ENCODE results near the gene CCHCR1.

CCHCR1 gene

DNA sequence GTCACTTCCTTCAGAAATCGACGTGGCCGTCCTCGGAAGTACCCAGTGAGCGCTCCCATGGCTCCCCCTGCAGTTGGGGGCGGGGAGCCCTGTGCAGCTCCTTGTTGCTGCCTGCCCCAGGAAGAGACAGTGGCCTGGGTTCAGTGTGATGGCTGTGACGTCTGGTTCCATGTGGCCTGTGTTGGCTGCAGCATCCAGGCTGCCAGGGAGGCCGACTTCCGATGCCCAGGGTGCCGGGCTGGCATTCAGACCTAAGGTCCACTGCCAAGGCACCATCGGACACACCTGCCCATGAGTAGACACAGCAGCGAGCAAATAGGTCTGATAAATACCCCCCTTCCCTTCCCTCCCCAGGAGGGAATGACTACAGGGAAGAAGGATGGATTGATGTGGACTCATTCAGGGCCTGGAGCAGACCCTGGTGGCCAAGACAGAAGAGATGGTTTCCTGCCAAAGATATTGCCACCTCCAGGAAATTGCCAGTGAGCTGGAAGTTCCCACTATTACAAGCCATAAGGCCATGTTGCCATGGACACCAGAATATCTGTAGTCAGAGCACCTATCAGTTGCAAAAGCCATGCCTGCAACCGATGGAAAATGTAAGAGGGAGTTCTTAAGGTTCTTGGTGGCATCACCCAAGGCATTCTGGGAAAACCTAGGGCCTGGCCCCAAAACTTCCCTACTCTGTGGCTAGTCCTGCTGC is 5.0 kb upstream of the CCHCR1 start:
- DNase-seq: no peak

DNA sequence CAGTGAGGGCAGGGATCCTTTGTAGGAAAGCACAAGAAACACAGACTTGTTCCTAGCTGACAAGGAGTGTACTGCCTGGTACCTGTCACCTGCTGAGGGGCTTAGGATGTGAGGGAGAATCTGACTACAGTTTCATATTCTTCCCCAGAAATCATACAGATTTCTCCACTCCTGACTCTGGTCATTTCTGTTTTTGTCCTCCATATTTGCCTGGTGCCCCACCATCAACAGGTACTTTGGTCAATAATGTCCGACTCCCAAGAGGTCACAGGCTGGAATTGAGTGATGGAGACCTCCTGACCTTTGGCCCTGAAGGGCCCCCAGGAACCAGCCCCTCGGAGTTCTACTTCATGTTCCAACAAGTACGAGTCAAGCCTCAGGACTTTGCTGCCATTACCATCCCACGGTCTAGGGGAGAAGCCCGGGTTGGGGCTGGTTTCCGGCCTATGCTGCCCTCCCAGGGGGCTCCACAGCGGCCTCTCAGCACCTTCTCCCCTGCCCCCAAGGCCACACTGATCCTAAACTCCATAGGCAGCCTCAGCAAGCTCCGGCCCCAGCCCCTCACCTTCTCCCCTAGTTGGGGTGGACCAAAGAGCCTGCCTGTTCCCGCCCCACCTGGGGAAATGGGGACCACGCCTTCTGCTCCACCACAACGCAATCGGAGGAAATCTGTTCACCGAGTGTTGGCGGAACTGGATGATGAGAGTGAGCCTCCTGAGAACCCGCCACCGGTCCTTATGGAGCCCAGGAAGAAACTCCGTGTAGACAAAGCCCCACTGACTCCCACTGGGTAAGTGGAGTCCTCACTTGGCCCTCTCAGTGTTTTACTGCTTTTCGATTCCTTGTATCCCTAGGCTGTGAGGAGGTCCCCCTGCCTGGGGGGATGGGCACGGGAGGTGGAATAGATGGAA is 3.9 kb upstream of the CCHCR1 start:
- DNase-seq: no peak

DNA sequence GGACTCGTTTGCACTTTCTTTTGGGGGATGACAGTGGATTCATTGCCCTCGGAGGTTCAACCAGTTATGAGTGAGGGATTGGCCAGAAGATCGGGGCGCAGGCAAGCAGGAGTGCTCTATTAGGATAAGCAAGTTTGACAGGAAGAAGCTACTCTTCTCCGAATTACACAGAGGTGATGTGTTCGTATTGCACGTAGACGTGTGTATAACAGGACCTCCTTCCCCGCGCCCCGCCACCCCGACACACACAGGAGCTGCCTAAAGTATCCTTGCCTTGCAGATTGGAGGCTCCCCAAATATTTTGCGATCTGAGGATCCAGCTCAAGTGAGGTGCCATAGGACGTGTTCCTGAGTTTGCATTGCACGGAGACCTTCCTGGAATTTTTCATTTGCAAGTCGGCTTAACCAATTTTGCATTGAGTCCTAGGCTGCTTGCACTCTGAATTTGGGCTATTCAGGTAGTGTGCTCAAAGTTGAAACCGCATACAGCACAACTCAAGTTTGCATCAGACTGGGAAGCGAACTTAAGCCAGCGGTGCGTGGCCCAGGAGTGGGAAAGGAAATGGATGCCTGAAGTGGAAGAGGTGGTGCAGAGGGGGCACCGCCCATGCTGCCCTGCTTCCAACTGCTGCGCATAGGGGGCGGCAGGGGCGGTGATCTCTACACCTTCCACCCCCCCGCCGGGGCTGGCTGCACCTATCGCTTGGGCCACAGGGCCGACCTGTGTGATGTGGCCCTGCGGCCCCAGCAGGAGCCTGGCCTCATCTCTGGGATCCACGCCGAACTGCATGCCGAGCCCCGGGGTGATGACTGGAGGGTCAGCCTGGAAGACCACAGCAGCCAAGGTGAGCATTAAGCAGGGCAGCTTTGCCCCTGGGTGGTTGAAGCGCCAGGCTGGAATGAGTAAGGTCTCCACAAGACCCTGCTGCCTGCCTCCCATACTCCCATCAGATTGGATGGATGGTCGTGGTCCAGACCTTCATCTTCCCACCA is 1.6 kb upstream of the CCHCR1 start:
- no peak for DNase-seq

DNA sequence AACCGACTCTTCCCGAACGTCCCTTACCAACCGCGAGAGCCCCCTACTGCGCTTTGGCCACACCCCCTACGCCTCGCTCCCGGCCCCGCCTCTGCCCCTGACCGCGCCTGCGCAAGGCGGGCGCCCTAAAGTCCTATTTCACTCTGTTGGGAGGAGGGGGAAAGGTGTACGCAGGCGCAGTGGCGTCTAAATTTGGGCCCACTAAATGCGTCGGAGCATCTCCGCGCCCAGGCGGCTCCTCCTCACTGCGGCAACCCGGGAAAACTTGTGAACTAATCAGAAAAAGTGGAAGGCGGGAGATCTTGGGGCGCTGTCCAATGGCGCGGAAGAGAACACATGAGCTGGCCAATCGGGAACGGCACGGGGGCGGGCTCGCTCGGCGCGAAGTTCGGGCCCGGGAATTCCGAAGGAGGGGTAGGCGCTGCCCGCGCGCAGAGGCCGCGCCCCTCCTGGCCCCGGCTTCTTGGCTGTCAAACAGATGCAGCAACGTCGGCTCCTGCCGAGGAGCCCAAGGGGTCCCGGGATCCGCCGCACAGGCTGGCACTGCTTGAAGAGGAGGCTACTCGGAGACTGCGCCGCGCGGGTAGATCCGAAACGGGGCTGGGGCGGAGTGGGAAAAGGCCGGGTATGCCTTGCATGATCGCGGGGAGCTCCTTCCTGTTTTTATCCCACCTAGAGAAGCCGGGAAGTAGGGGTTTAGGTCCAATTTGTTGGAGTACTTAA is 699 bp upstream of the CCHCR1 start, which contains the start of gene TCF19:
Gene TCF19, plus strand, starts transcription at position 450 of the 723 bp plus-strand sequence. CDS start 881 bp downstream, outside the sequence.
- peak; percentile 99 for DNase-seq

DNA sequence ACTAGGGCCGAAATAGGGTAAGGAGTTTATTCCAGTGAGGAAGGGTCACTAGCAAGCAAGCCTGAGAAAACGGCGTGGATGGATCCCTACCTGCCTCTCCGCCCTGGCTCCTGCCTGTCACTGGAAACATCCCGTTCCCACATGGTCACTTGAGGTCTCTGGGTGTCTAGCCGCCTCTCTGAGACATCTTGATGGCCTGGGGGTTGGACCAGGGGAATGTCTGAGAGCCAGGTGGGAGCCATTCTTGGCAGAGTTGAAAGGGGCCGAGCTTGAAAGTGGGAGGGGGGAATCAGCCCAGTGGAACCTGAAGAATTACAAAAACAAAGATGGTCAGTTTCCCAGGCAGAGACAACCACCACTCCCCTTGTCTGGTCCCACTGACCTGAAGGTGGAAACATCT is 961 bp downstream of the CCHCR1 start:
- DNase-seq: no peak

DNA sequence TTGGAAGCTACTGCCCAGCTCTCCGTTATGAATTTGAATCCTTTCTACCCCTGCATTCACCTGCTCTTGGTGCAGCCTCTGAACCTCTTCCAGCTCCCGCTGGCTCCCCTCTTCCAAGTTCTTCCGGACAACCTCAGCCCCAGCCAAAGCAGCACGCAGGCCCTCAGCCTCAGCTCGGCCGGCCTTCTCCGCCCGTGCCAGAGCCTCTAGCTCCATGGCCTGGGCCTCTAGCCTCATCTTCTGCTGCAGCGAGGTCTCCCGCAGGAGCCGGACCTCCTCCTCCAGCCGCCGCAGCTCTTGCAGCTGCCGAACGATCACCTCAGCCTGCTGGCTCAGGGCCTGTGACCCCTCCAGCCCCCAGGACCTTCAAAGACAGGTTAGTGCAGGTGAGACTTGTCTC is 3.2 kb downstream of the CCHCR1 start:
- DNase-seq: no peak

DNA sequence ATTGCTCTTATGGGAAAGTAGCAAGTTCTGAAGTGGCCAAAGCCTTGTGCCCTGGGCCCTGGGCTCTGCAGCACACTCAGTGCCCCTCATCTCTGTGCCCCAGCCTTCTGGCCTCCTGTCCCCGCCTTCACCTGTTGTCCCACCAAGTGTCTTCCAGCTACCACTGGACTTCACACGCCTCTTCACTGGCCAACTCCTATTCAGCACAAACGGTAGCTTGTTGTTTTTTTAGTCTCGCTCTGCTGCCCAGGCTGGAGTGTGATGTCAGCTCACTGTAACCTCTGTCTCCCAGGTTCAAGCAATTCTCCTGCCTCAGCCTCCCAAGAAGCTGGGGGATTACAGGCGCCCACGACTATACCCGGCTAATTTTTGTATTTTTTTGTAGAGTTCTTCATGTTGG is 4.8 kb downstream of the CCHCR1 start:
- no peak for DNase-seq

DNA sequence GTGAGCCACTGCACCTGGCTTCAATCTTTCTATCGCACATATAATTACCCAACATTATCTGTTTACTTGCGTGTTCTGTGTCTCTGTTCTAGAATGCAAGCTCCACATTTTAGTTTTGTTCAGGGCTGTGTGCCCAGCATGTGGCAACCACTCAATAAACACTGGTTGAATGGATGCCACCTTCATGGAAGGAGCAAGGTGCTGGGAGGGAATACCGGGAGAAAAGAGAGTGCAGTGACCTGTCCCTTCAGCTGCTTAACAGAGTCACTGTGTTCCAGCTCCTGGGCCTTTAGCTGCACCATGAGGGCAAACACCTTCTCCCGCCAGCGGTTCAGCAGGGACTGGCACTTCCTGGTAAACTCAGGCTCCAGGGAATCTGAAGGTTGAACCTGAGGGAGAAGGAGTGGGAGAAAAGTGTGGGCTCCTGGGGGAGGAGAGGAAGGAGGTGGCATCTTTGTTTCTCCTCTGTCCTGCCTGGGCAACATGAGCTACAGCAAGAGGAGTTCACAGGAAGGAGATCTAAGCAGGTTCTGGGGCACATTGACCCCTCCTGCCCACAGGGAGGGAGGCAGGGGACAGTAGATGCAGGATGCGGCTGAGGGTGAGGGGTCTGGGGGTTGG is 7.7 kb downstream of the CCHCR1 start:
- no peak for DNase-seq

DNA sequence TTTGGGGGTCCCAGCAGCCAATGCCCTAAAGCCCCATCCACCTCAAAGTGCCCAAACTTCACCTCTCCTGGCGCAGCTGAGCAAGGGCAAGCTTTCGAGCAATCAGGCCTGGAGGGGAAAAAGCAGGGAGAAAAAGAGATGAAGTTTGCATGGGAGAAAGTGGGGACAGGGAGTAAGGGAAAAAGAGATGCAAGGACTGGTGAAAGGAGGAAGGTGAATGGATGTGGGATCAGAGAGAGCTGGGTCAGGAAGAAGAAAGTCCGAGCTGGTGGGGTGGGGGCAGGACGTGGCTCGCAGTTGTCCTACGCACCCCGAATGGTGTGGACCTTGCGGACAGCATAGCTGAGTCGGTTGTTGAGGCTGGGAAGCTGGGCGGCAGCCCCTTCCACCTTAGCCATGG is 12.2 kb downstream of the CCHCR1 start:
- DNase-seq: no peak

DNA sequence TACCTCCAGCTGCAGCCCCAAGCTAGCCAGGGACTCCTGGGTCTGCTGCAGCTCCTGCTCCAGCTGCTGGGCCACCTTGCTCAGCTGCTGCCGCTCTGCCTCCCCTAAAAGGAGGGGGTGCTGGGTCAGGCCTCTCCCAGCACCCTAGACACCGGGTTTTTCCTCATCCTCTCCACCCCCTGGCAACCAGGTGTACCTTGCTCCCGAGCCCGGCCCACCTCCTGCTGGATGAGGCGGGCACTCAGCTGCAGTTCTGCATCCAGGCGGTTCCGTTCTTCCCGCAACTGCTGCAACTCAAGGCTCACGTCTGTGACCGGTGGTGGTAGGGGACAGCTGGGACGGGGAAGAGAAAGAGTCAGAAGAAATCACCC is 12.6 kb downstream of the CCHCR1 start:
- DNase-seq: no peak

DNA sequence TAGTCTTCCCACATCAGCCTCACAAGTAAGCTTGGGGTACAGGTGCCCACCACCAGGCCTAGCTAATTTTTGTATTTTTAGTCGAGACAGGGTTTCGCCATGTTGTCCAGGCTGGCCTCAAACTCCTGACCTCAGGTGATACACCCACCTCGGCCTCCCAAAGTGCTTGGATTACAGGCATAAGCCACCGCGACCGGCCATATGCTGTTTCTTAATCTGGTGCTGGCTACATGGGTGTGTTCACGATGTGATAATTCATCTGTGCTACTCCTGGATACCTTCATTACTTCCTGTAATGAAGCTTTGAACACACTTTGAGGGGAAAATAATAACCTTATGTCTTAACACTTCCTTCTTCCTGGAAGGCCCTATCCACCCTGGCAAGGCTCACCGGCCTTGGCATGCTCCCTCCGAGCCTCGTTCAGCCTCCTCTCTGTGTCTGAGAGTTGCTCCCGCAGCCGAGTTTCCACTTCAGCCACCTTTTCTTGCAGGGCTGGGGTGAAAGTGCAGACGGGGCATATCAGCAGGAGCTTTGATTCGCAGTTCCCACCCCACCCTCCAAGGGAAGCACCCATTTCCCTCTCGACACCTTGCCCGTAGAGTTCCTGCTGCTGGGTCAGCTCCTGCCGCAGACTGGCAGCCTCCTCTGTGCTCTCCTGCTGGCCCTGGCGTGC is 13.2 kb downstream of the CCHCR1 start:
- DNase-seq: no peak

DNA sequence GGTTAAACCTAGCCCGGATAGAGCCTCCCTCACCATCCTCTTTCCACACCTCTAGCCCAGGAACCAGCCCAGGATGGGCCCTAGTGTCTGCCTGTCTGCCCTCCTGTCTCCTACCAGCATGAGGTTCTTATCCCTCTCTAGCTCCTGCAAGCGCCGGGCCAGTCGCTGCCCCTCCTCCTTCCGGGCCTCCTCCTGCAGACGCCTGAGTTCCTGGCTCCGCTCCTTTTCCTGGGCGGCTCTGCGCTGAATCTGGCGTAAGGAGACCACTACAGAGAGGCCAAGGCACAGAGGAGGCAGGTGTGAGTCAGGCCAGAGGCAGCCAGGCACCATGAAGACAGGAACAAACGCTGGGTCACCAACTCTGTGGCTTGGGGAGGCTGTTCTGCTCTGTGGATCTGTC is 14.5 kb downstream of the CCHCR1 start:
- DNase-seq: peak; percentile 82

DNA sequence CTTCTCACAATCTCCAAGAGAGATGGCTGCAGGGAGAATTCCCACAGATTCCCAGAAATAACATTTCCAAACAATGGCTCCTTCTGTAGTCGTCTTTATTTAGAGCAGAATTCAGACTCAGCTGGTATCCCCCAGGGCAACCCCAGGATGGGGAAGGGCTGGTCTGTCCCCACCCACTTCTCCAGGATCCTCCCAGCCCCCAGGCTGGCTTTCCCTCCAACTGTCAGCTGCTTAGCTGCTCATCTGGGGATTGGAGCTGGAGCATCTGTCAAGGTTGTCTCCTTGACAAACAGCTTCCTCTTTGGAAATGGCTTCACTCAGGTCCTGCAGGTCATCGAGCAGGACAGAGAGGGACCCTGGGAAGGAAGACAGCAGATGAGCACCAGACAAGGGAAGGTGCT is 15.2 kb downstream of the CCHCR1 start:
- DNase-seq: no peak

DNA sequence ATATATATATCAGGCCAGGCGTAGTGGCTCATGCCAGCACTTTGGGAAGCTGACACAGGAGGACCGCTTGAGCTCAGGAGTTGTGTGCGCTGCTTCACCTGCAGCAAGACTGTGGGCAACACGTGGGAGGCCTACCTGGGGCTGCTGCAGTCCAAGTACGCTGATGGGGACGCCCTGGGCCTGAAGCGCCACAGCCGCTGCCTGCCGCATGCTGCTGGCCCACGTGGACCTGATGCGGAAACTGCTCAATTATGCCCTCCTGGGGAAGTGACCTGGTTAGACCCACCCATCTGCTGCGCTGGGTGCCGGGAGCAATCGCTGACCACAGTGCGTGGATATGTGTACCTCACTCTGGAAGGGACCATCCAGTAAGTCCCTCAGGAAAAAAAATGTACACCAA is 17.0 kb downstream of the CCHCR1 start:
- no peak for DNase-seq

DNA sequence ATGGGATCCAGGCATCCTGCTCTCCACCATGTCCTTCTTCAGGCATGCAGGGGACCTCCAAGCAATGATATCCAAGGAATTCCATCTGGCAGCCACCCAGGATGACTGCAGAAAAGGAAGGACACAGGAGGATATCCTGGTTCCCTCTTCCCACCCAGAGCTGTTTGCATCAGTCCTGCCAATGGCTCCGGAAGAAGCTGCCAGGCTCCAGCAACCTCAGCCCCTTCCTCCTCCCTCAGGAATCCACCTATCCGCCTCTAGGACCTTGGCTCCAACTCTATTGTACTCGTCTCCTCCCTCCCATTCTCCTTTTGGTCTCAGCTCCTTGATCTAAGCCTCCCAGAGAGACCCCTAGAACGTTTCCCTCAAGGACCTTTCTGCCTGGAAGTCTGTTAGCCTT is 18.0 kb downstream of the CCHCR1 start:
- DNase-seq: peak; percentile 88

DNA sequence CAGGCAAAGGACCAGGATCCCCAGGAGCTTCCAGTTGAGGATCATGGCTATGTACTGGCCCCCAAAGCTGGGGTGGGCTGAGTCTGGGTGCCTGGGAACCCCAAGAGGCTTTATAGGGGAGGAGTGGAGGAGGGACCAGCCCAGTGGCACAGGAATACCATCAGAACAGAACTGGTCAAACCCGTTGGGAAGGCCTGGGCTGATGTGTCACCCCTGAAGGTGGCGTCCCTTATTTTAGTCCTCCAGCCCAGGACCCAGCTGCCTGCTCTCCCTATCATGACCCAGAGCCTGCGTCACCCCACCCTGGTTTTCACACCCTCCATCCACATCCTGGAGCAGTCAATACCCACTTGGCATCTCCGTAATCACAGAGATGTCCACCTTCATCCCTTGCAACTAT is 18.6 kb downstream of the CCHCR1 start, which contains the start of gene PSORS1C2:
Gene PSORS1C2, minus strand, starts transcription at position 85 of the 400 bp plus-strand sequence. Its CDS starts 40 bp downstream, at position 45.
- no peak for DNase-seq

DNA sequence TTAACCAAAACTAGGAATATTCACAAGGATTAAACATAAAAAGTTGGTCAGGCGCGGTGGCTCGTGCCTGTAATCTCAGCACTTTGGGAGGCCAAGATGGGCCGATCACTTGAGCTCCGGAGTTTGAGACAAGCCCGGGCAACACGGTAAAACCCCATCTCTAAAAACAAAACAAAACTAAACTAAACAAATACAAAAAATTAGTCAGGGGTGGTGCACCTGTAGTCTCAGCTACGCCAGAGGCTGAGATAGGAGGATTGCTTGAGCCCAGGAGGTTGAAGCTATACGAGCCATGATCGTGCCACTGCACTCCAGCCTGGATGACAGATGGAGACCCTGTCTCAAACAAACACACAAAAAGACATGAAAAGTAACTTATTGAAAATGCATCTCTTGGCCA is 21.9 kb downstream of the CCHCR1 start:
- DNase-seq: no peak

DNA sequence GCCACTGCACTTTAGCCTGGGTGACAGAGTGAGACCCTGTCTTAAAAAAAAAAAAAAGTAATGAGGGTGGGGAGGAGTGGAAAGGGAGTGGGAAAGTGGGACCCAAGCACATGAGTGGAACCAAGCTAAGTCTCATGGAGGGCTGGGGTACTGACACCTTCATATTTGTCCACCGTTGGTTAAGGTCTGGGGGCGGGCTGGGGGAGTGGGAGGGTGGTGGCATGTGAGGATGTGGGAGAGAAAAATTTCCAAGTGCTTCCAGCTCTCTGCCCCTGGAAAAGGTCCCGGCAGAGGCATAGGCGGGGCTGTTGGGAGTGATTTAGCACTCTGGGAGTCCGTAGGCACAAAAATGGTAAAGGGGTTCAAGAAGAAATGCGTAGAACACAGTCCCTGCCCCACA is 24.8 kb downstream of the CCHCR1 start:
- no peak for DNase-seq

DNA sequence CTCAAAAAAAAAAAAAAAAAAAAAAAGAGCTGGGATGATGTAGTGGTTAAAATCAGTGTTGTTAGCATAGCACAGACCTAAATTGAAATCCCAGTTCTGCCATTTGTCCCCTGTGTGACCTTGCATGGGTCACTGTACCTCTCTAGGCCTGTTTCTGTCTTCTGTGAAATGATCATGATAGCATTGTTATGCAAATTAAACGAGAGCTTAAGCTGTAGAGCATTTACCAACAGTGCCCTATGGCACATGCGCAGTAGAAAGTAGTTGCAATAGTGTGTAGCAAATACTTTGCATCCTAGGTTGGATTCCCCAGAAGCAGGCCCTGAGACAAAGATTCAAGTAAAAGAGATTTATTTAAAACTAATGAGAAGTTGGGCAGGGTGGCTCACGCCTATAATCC is 26.0 kb downstream of the CCHCR1 start:
- DNase-seq: no peak

DNA sequence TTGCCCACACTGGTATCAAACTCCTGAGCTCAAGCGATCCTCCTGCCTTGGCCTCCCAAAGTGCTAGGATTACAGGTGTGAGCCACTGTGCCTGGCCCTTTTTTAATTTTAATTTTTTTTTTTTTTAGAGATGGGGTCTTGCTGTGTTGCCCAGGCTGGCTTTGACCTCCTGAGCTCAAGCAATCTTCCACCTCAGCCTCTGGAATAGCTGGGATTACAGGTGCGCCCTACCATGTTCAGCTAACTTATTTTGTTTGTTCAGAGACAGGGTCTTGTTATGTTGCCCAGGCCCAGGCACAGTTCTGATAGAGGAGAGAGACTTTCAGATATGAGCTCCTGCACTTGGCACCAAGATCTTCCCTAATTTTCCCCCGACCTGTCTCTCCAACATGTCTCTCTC is 26.9 kb downstream of the CCHCR1 start:
- no peak for DNase-seq

DNA sequence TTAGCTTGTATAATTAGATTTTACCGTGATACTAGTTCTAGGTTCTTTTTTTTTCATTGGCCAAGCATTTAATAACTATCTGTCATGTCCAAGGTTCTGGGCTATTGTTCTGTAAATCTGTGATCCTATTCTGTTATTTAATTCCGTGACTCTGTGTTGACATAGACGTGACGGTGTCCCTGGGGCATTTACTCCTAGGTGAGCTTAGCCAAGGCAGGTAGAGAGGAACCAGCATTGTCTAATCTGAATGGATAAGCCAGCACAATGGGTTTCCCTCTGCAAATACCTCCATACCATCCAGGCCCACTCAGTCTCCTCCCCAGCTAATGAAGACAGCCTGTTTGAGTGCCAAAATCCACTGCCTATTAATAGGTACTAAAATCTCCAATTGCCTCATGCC is 28.5 kb downstream of the CCHCR1 start:
- no peak for DNase-seq

Data from fibroblast of skin of abdomen (primary cell).